ENCODE results near the gene MMP23B.

Gene MMP23B

GRCh38 chr1:1602304-1602967 is 29.5 kb upstream of the MMP23B start:
- DNase-seq (ENCODE audit: extremely low read depth in 1 of 2, low read depth in 1 of 2), result no peak

- no peak for DNase-seq (ENCODE audit: extremely low read depth in 1 of 2, low read depth in 1 of 2)
Observed at GRCh38 chr1:1602968-1603506, 28.9 kb upstream of the MMP23B start.

DNA sequence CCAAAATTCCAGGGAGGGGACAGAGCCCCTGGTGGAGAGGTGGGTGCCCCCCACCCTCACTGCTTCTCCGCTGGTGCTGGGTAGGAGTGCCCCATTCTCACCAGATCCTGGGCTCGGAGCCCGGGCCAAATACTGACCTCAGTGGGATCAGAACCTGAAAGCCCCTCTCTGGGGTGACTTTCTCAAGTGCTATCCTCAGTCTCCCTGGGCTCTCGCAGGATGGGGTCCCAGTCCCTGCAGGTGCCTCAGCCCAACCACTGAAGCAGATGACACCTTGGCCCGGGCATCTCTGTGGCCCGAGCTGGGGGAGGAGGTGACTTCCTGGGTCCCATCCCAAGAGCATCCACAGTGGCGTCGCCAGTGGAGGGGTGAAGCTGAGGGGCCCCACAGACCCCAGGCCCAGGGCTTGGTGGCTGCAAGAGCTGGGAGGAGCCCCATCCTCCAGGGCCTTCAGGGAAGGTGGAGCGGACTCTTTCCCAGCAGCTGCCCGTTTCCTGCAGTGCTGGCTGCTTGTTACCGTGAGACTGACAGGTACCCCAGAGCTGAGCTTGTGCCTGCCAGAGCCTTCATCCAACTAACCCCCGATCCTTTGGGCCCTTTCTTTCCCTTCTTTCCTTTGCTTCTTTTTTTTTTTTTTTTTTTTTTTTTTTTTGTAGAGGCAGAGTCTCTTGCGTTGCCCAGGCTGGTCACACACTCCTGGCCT is 28.2 kb upstream of the MMP23B start:
- no peak for DNase-seq (ENCODE audit: extremely low read depth in 1 of 2, low read depth in 1 of 2)

DNA sequence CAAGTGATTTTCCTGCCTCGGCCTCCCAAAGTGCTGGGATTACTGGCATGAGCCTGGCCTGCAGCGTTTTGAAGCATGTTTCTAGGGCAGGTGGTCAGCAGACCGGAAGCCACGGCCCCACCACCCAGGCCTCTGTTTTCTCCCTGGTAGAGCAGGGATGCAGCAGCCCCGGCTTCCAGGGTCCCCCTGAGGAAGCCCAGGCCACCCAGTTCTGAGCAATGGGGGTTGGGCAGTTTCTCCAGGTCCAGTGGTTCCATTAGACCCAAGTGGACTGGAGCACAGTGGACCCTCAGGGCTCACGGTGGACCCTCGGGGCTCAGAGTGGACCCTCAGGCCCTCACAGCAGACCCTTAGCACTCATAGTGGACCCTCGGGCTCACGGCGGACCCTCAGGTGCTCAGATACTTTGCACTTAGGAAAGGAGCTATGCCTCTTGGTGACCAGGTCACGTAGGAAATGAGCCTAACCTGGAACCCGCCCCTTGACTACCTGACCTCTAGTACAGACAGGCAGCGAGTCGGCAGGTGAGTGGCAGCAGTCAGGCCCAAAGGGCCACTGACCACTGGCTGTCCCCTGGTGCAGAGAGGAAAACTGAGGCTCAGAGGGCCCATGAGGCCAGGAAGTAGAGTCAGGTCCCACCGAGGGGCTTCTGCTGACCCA is 27.5 kb upstream of the MMP23B start:
- no peak for DNase-seq (ENCODE audit: extremely low read depth in 1 of 2, low read depth in 1 of 2)

- no peak for DNase-seq (ENCODE audit: extremely low read depth in 1 of 2, low read depth in 1 of 2)
Observed at GRCh38 chr1:1605034-1605591, 26.9 kb upstream of the MMP23B start.

DNA sequence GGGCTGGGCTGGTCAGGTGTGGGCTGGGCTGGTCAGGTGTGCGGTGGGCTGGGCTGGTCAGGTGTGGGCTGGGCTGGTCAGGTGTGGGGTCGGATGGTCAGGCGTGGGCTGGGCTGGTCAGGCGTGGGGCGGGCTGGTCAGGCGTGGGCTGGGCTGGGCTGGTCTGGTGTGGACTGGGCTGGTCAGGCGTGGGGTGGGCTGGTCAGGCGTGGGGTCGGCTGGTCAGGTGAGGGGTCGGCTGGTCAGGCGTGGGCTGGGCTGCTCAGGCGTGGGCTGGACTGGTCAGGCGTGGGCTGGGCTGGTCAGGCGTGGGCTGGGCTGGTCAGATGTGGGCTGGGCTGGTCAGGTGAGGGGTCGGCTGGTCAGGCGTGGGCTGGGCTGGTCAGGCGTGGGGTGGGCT is 26.2 kb upstream of the MMP23B start:
- no peak for DNase-seq (ENCODE audit: extremely low read depth in 1 of 2, low read depth in 1 of 2)

GRCh38 chr1:1606232-1606631 is 25.7 kb upstream of the MMP23B start:
- DNase-seq (ENCODE audit: extremely low read depth in 1 of 2, low read depth in 1 of 2), result no peak

DNA sequence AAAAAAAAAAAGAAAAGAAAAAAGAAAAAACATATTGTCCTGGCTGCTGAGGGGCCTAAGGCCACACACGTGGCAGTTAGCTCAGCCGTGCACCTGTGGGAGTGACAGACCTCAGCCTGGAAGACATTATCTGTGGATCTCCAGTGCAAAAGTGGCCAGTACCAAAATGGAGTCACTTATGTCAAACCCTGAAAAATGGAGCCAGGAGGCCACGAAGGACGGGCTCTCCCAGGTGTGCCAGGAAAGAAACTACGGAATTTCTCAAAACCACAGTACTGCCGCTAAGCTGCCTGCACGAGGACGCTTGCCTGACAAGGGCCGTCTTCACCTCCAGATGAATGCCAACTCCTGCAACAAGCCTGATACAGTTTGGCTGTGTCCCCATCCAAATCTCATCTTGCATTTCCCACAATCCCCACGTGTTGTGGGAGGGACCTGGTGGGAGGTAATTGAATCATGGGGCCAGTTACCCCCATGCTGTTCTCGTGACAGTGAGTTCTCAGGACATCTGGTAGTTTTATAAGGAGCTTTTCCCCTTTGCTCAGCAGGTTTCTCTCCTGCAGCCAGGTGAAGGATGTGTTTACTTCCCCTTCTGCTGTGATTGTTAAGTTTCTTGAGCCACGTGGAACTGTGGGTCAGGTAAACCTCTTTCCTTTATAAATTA is 22.0 kb upstream of the MMP23B start:
- DNase-seq (ENCODE audit: extremely low read depth in 1 of 2, low read depth in 1 of 2), result no peak

DNA sequence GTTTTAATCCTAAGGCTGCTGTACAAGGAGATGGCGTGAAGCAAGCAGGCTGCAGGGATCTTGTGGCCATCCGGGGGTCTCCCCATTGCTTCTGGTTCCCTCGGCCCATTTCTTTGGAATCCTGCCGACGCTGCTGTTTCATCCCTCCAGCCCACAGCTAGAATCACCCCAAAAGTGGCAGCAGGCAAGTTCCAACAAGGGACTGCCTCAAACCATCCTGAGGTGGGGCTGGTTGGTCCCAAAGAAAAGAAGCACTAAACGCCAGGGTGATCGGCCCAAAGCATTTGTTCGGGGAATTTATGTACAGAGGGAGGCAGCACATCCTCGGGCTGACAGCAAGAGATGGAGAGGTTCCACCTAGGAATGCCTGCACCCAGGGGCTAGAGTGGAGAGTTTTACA is 21.2 kb upstream of the MMP23B start:
- DNase-seq (ENCODE audit: extremely low read depth in 1 of 2, low read depth in 1 of 2), result no peak

DNA sequence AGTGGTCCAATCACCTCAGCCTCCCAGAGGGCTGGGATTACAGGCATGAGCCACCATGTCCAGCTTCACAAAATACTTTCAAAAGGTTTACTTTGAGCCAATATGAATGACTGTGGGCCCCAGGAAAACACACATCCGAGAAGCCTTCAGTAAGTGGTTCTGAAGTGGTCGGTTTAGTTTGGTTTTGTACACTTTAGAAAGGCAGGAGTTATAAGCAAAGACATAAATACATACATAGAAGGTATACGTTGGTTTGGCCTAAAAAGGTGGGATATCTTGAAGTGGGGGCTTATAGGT is 19.9 kb upstream of the MMP23B start:
- no peak for DNase-seq (ENCODE audit: extremely low read depth in 1 of 2, low read depth in 1 of 2)

DNA sequence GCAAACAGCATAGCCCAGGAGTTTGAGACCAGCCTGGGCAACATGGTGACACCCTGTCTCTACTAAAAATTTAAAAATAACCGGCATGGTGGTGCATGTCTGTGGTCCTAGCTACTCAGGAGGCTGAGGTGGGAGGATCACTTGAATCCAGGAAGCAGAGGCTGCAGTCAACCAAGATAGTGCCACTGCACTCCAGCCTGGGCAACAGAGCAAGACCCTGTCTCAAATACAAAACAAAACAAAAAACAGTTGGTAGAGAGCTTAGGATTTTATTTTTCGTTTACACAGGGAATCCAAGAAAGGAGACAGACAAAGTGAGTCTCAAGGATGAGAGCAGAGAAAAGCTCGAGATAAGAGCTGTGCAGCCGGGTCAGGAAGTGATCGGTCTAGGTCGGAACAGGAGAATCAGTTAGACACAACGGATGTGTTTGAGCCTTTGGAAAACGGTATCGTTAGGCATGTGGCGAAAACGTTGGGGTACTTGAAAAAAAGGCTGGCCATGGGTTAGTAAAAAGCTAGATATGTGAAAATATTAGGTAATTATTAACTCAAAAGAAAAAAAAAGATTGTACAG is 18.4 kb upstream of the MMP23B start:
- no peak for DNase-seq (ENCODE audit: extremely low read depth in 1 of 2, low read depth in 1 of 2)

DNA sequence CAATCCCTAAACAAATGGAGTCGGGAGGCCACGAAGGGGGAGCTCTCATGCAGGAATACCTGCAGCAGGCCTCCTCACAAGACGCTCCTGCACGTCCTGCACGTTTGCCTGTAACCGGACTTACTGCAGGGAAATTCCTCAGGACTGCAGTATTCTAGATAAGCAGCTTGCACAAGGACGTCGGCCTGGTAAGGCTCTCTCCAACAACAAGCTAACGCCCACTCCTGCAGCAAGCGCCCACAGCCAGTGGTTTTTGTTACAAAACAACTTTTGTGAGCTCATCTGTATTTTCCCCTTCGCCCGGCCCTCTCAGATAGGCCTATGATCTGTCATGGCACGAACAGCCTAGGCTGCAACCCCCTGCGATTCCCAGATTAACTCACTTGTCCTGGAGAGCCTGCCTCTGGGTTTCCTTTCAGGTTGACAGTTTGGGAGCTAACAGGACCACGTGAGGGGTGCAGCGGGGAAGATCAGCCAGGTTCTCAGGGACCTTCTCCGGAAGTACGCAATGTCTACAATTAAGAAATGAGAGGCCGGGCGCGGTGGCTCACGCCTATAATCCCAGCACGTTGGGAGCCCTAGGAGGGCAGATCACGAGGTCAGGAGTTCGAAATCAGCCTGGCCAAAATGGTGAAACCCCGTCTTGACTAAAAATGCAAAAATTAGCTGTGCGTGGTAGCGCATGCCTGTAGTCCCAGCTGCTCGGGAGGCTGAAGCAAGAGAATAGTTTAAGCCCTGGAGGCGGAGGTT is 17.6 kb upstream of the MMP23B start:
- DNase-seq (ENCODE audit: extremely low read depth in 1 of 2, low read depth in 1 of 2), result peak in 1 of 2 donors; percentile 38

DNA sequence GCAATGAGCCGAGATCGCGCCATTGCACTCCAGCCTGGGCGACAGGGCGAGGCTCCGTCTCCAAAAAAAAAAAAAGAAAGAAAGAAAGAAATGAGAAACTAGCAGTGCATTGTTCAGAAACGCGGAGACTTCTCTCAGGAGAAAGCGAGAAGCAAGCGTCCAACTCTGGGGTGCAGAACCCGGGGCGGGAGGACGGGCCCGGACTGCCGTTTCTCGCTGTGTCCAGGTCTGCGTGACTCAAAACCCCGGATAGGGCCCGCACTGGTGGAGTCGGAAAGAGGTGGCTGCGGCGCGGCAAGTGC is 17.1 kb upstream of the MMP23B start:
- DNase-seq (ENCODE audit: extremely low read depth in 1 of 2, low read depth in 1 of 2), result no peak

DNA sequence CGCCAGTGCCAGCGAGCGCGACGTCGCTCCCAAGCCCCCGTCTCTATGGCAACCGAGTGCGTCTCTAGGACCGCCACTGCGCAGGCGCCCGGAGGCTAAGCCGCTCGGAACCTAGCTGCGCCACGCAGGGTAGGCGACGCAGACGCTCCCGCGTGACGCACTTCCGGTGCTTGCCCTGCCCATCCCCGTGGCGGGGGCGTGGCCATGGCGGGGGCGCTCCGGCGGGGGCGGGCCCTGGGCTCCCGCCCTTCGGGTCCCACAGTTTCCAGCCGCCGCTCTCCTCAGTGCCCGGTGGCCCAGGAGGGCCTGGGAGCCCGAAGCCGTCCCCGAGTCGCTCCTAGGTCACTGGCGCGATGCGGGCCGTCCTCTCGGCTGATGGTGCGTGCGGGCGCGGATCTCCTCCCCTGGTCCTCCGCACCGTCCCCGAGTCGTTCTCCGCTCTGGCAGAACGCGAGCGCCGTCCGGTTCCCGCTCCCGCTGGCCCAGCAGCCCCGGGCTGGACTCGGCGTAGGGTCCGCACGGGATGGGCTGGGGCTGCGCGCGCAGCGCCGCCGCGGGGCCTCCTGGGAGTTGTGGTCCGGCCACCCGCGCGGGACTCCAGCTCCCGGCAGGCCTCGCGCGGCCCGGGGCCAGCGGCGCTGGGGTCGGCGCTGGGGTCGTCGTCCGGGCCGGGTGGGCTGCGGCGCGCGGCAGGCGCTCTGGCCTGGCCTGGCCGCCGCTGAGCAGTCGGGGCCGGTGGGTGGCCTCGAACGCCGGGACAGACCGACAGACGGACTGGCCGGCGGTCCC is 16.5 kb upstream of the MMP23B start, which contains the start of gene MIB2:
Gene MIB2 (plus strand): TSS at position 245 of the 789 bp plus-strand sequence. CDS start 7,953 bp downstream, outside the sequence.
- DNase-seq (ENCODE audit: extremely low read depth in 1 of 2, low read depth in 1 of 2), result peak; percentile 94 to 98

- DNase-seq (ENCODE audit: extremely low read depth in 1 of 2, low read depth in 1 of 2), result no peak
Observed at GRCh38 chr1:1616045-1616790, 15.8 kb upstream of the MMP23B start.

DNA sequence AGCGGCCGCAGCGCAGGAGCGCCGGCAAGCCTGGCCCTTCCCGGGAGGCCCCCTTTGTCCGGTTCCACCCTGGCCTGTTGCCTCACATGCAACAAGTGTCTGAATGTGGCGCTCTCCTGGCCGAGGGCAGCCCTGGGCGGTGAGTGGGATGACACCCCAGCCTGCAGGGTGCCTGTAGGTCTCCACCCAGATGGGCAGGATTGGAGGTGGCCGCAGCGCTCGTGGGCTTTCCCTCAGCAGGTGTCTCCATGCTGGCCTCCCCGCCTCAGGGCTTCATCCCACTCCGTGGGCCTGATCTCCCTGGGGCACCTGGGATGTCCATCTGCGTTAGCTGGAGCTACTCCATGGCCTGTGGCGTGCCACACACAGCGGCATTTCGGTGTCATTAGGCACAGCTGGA is 15.1 kb upstream of the MMP23B start:
- DNase-seq (ENCODE audit: extremely low read depth in 1 of 2, low read depth in 1 of 2), result no peak

DNA sequence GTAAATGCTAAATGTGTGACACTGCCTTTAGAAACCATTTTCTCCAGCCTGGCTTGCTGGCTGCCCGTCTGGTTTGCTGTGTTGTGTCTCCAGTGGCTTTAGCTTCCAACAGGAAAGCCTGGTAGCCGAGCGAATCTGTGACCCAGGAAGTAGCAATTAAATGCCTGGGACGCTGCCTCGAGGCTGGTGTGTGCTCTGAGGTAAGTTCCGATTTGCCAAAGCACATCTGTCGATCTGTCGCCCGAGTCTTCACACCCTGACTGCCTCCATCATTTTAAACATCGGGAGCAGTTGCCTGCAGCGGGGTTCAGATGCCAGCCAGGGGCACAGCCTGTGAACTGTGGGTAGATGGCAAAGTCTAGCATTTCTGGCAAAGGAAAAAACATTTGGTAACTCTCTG is 14.5 kb upstream of the MMP23B start:
- DNase-seq (ENCODE audit: extremely low read depth in 1 of 2, low read depth in 1 of 2), result no peak

DNA sequence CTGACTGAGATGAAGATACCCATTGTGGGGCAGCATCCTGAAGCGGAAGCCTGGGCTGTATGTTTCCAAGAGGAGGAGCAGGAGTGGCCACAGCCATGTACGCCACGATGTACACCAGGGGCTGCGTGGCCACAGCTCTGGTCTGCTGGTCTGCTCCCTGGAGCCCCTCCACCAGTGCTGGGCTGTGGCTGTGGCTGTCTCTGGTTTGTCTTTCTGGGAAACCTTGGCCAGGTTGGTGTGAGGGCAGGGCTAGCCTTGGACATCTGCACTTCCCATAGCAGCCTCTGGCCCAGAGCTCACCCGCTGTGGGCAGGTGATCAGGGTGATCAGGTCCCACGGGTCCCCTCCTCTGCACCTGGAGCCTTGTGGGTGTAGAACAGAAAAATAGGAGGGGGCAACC is 14.0 kb upstream of the MMP23B start:
- no peak for DNase-seq (ENCODE audit: extremely low read depth in 1 of 2, low read depth in 1 of 2)

Data from activated CD8-positive, alpha-beta memory T cell treated with anti-CD3 and anti-CD28 coated beads for 1 hour (primary cell).